Measurements from ENCODE around the gene LRP8. TPM values are rescaled to one million over a fixed set of nuclear protein-coding genes. Genes with fewer than 3 reads are reported as not detected.

LRP8 gene
- total and polyA plus RNA-seq, 11 donors, result 0.27 to 8.0 (median 1.7) TPM

GRCh38 chr1:53298045-53298637 is 29.7 kb downstream of the LRP8 start:
- Histone ChIP-seq H3K9me3 (no peaks in the 10 kb centered on the region), H3K27me3 (no peaks in the 10 kb centered on the region), H3K4me1 (peaks cover 0 to 21% (median 4%) of the 10 kb centered on the region in 12 donors), H3K36me3 (no peaks in the 10 kb centered on the region), H3K27ac (no peak overlapping the region), H3K4me3 (no peak overlapping the region)
- TF ChIP-seq, protein P1, sequence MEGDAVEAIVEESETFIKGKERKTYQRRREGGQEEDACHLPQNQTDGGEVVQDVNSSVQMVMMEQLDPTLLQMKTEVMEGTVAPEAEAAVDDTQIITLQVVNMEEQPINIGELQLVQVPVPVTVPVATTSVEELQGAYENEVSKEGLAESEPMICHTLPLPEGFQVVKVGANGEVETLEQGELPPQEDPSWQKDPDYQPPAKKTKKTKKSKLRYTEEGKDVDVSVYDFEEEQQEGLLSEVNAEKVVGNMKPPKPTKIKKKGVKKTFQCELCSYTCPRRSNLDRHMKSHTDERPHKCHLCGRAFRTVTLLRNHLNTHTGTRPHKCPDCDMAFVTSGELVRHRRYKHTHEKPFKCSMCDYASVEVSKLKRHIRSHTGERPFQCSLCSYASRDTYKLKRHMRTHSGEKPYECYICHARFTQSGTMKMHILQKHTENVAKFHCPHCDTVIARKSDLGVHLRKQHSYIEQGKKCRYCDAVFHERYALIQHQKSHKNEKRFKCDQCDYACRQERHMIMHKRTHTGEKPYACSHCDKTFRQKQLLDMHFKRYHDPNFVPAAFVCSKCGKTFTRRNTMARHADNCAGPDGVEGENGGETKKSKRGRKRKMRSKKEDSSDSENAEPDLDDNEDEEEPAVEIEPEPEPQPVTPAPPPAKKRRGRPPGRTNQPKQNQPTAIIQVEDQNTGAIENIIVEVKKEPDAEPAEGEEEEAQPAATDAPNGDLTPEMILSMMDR (IDR thresholded peaks at IDR 0.05), result no peak
- no peak for TF ChIP-seq POLR2A (IDR thresholded peaks at IDR 0.05)
- intact Hi-C loops (cut with DNase I), result no loop called here
- 73 to 78% (median 76%) methylated on average over 12 of the region's 12 CpGs for WGBS, 4 donors
- ATAC-seq (no peak), DNase-seq (no peak)

- H3K4me1 ChIP-seq, result peaks cover 0 to 30% (median 9%) of the 10 kb centered on the region in 12 donors
- DNase-seq (no peak), ATAC-seq (no peak)
- no peak overlapping the region for H3K27ac ChIP-seq
- intact Hi-C loops (cut with DNase I), result no loop called here
- 87 to 93% (median 90%) methylated on average over 17 of the region's 17 CpGs for WGBS, 4 donors
- H3K9me3 ChIP-seq, result no peaks in the 10 kb centered on the region
- TF ChIP-seq, protein P1 (IDR thresholded peaks at IDR 0.05), result no peak
- TF ChIP-seq POLR2A (IDR thresholded peaks at IDR 0.05), result no peak
- no peaks in the 10 kb centered on the region for H3K36me3 ChIP-seq
- no peaks in the 10 kb centered on the region for H3K27me3 ChIP-seq
- no peak overlapping the region for H3K4me3 ChIP-seq
These were observed 30.7 kb downstream of the LRP8 start for GRCh38 chr1:53297195-53297594.

GRCh38 chr1:53296117-53296749 is 31.6 kb downstream of the LRP8 start:
- intact Hi-C loops (cut with DNase I), result no loop called here
- Histone ChIP-seq H3K27ac (no peak overlapping the region), H3K4me3 (no peak overlapping the region), H3K27me3 (no peaks in the 10 kb centered on the region), H3K4me1 (peaks cover 0 to 31% (median 9%) of the 10 kb centered on the region in 12 donors), H3K36me3 (no peaks in the 10 kb centered on the region), H3K9me3 (no peaks in the 10 kb centered on the region)
- TF ChIP-seq POLR2A (IDR thresholded peaks at IDR 0.05), result no peak
- TF ChIP-seq, protein P1 (IDR thresholded peaks at IDR 0.05), result no peak
- 73 to 87% (median 82%) methylated on average over 2 to 12 of the region's 12 CpGs for WGBS, 4 donors
- DNase-seq, result no peak
- no peak for ATAC-seq

DNA sequence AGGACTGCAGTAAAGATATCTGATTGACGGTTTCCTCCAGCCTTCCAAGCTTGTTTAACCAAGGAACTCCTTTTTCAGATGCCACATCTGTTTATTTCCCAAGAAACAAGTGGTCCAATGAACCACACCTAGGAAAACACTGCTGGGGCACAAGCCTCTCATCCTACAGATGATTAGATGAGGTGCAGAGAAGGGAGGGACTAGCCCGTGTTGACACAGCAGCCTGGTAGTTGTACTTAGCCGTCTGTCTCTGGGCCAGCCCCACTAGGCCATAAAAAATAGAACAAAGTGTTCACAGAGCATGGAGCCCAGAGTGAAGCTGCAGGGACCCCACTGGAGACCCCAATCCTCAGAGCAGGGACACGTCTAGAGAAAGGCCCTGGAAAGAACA is 32.1 kb downstream of the LRP8 start:
- Histone ChIP-seq H3K27me3 (no peaks in the 10 kb centered on the region), H3K9me3 (no peaks in the 10 kb centered on the region), H3K27ac (no peak overlapping the region), H3K36me3 (no peaks in the 10 kb centered on the region), H3K4me1 (peaks cover 0 to 31% (median 9%) of the 10 kb centered on the region in 12 donors), H3K4me3 (no peak overlapping the region)
- ATAC-seq (no peak), DNase-seq (no peak)
- WGBS, 4 donors, result 67 to 85% (median 80%) methylated on average over 4 of the region's 4 CpGs
- TF ChIP-seq POLR2A (IDR thresholded peaks at IDR 0.05), result no peak
- TF ChIP-seq, protein P1 (IDR thresholded peaks at IDR 0.05), result no peak
- intact Hi-C loops (cut with DNase I), result no loop called here

Data from heart left ventricle (tissue), 16 donors.